HepG2 (cell line): ENCODE results near the gene MDFI. TPM values are rescaled to one million over a fixed set of nuclear protein-coding genes. Genes with fewer than 3 reads are reported as not detected.

Experiments
- ATAC-seq: fragments of 200-7000 bp; cut with Tn5 transposase; 3 replicates; pipeline ENCODE4 v1.9.1; 2020; ENCODE audit warnings: mild to moderate bottlenecking, moderate library complexity
- BruUV-seq: library from RNA; stranded (reverse); fragments of 400-500 nt; replicated peaks from 2 replicates; lab custom pipeline; 2021; lab: Mats Ljungman, UMichigan
- CTCF ChIA-PET: fragments of 300-600 bp; formaldehyde crosslinking; extraction: SDS; loops from one replicate; lab custom pipeline; 2021; ENCODE audit warnings: low total read pairs, inconsistent platforms, low intra/inter-chr PET ratio; lab: Yijun Ruan, JAX
- POLR2A ChIA-PET: fragments of 350-600 bp; sonication (Branson Sonifier 250); formaldehyde crosslinking; loops from one replicate; lab custom pipeline; 2020; ENCODE audit warnings: antibody characterized with exemption, inconsistent platforms; lab: Yijun Ruan, JAX
- DNase-seq: peaks from one replicate; pipeline ENCODE4 v3.0.0-alpha.2; 2015; ENCODE audit warnings: low spot score
- FAIRE-seq: peaks from 3 replicates; lab custom pipeline; 2011; peaks lifted over from hg19 to GRCh38; lab: Jason Lieb, UNC
- H2AFZ ChIP-seq: one replicate; pipeline ENCODE4 v1.6.1; 2011; ENCODE audit warnings: low read length, inconsistent platforms
- H3K27ac ChIP-seq: fragments of 300-600 bp; 3 replicates; pipeline ENCODE4 v1.8.0; 2011; ENCODE audit warnings: mixed run types, mild to moderate bottlenecking, mixed read lengths, low read length, inconsistent platforms; ENCODE audit not compliant: insufficient read depth; ENCODE audit errors: extremely low read length
- H3K27me3 ChIP-seq, 2 experiments: fragments of 200-600 bp in 1 of 2; 2 replicates in 1 of 2; 3 replicates in 1 of 2; pipeline versions ENCODE4 v1.6.0 to v1.8.0; 2011; ENCODE audit warnings: low read length in 2 of 2, mild to moderate bottlenecking in 2 of 2, moderate library complexity in 2 of 2, inconsistent platforms in 1 of 2; ENCODE audit not compliant: insufficient read depth in 2 of 2, control insufficient read depth in 1 of 2
- H3K36me3 ChIP-seq, 2 experiments: fragments of 200-600 bp in 1 of 2; replicated peaks in 1 of 2; 2 replicates in 1 of 2; 3 replicates in 1 of 2; pipeline versions ENCODE4 v1.5.1 to v1.8.0; 2011; ENCODE audit warnings: low read length in 2 of 2, inconsistent platforms in 1 of 2; ENCODE audit not compliant: insufficient read depth in 2 of 2, control insufficient read depth in 1 of 2
- H3K4me1 ChIP-seq: 2 replicates; pipeline ENCODE4 v1.5.1; 2012; ENCODE audit warnings: low read length, inconsistent platforms; ENCODE audit not compliant: insufficient read depth
- H3K4me2 ChIP-seq: 2 replicates; pipeline ENCODE4 v1.6.0; 2011; ENCODE audit warnings: low read depth, low read length, inconsistent platforms
- H3K4me3 ChIP-seq, 3 experiments: fragments of 200-600 bp in 1 of 3; sonication (generic), shearing (Covaris generic) in 1 of 3; replicated peaks in 1 of 3; 2 replicates each; pipeline ENCODE4 v1.5.1; 2011 to 2016; ENCODE audit warnings: low read length in 3 of 3, inconsistent platforms in 2 of 3, low read depth in 2 of 3, mild to moderate bottlenecking in 2 of 3, control low read depth in 1 of 3, mixed read lengths in 1 of 3; ENCODE audit not compliant: insufficient read depth in 1 of 3
- H3K79me2 ChIP-seq: one replicate; pipeline ENCODE4 v1.6.1; 2011; ENCODE audit warnings: low read length, inconsistent platforms; ENCODE audit not compliant: insufficient read depth
- H3K9ac ChIP-seq: 2 replicates; pipeline ENCODE4 v1.6.0; 2011; ENCODE audit warnings: mild to moderate bottlenecking, low read depth, low read length, inconsistent platforms; ENCODE audit not compliant: insufficient read depth
- H3K9me3 ChIP-seq: 2 replicates; pipeline ENCODE4 v1.5.1; 2012; ENCODE audit warnings: mild to moderate bottlenecking, low read length
- H4K20me1 ChIP-seq: 2 replicates; pipeline ENCODE4 v1.6.0; 2011; ENCODE audit warnings: inconsistent platforms, mild to moderate bottlenecking, low read length, moderate library complexity; ENCODE audit not compliant: insufficient read depth
- ATRX ChIP-seq: sonication (generic); formaldehyde crosslinking; IDR thresholded peaks from 2 replicates; pipeline ENCODE4 v1.4.0; 2020; ENCODE audit warnings: missing genetic modification reagents, borderline replicate concordance
- CBX1 ChIP-seq: IDR thresholded peaks from one replicate; pipeline ENCODE4 v1.6.1; 2016; ENCODE audit warnings: antibody characterized with exemption, low read depth
- CHD4 ChIP-seq: fragments of 200-600 bp; sonication (generic); IDR thresholded peaks from 2 replicates; pipeline ENCODE4 v1.7.0; 2017; ENCODE audit warnings: mild to moderate bottlenecking, low read length, borderline replicate concordance
- EED ChIP-seq: sonication (generic); formaldehyde crosslinking; IDR thresholded peaks from 2 replicates; pipeline ENCODE4 v1.5.0; 2020; ENCODE audit warnings: mild to moderate bottlenecking, missing genetic modification reagents
- FOXP1 ChIP-seq, 2 experiments: fragments of 450-650 bp in 1 of 2; IDR thresholded peaks; 2 replicates each; pipeline ENCODE4 v1.6.1; 2017 to 2018; ENCODE audit warnings: antibody characterized with exemption in 1 of 2
- GATAD2A ChIP-seq: IDR thresholded peaks from 2 replicates; pipeline ENCODE4 v1.6.1; 2016
- GMEB2 ChIP-seq: IDR thresholded peaks from 2 replicates; pipeline ENCODE4 v1.6.1; 2016; ENCODE audit warnings: missing biosample characterization, missing genetic modification reagents, low read depth
- HINFP ChIP-seq: sonication (generic); formaldehyde crosslinking; IDR thresholded peaks from 2 replicates; pipeline ENCODE4 v1.4.0; 2020; ENCODE audit warnings: low read depth, mild to moderate bottlenecking, missing genetic modification reagents
- HMG20B ChIP-seq: conservative IDR thresholded peaks from 2 replicates; pipeline ENCODE4 v1.6.1; 2016; ENCODE audit warnings: missing genetic modification reagents, missing compliant biosample characterization
- MAFK ChIP-seq, 2 experiments: IDR thresholded peaks in 1 of 2; conservative IDR thresholded peaks in 1 of 2; 2 replicates each; pipeline ENCODE4 v1.6.1; 2011; ENCODE audit warnings: improper control_type of control experiment in 2 of 2, low read length in 2 of 2
- MZF1 ChIP-seq: sonication (generic); formaldehyde crosslinking; IDR thresholded peaks from 2 replicates; pipeline ENCODE4 v1.8.1; 2023; ENCODE audit warnings: mild to moderate bottlenecking, missing genetic modification reagents, borderline replicate concordance
- NBN ChIP-seq: fragments of 450-650 bp; conservative IDR thresholded peaks from 2 replicates; pipeline ENCODE4 v1.6.1; 2017
- NFYB ChIP-seq: sonication (generic); formaldehyde crosslinking; IDR thresholded peaks from 2 replicates; pipeline ENCODE4 v1.4.0; 2020; ENCODE audit warnings: missing genetic modification reagents
- SMAD1 ChIP-seq: sonication (generic); formaldehyde crosslinking; IDR thresholded peaks from 2 replicates; pipeline ENCODE4 v1.4.0; 2020; ENCODE audit warnings: missing genetic modification reagents, low read depth, mild to moderate bottlenecking, borderline replicate concordance
- ZBTB38 ChIP-seq: sonication (generic); formaldehyde crosslinking; IDR thresholded peaks from 2 replicates; pipeline ENCODE4 v1.5.1; 2020; ENCODE audit warnings: mild to moderate bottlenecking, missing genetic modification reagents
- ZNF687 ChIP-seq: sonication (generic); formaldehyde crosslinking; IDR thresholded peaks from 2 replicates; pipeline ENCODE4 v1.5.1; 2020; ENCODE audit warnings: mild to moderate bottlenecking, missing genetic modification reagents, moderate library complexity
- ZSCAN9 ChIP-seq: IDR thresholded peaks from 2 replicates; pipeline ENCODE4 v1.6.1; 2016; ENCODE audit warnings: borderline replicate concordance
- WGBS: methylation state at CpG from one replicate; pipeline ENCODE4 v1.1.6; 2017; ENCODE audit warnings: low lambda C conversion rate; 5-methylcytosine and 5-hydroxymethylcytosine counted together
- in situ Hi-C: cut with HindIII; loops from 2 replicates; pipeline ENCODE4 v1.10.0; 2017; ENCODE audit warnings: low pct_unique_long_range_greater_than_20kb; ENCODE audit not compliant: extremely low pct_ligation_motif_present
- intact Hi-C: fragments of 100-400 bp; cut with micrococcal nuclease; formaldehyde crosslinking; loops from one replicate; pipeline ENCODE4 v1.10.0; 2022; ENCODE audit not compliant: unreplicated experiment
- polyA plus RNA-seq, 8 experiments: library from polyadenylated mRNA; depleted of rRNA in 3 of 8; stranded (reverse) in 7 of 8; unstranded in 1 of 8; fragments of >200 nt; fragmentation: Illumina TruSeq in 4 of 8; extraction: Trizol in 4 of 8; gene quantifications; 2 replicates each; pipeline versions ENCODE4 v1.2.1 to v1.2.3, GENCODE V29; 2011 to 2016; ENCODE audit warnings: low read depth in 4 of 8, missing spikeins in 1 of 8, mixed read lengths in 1 of 8; ENCODE audit not compliant: insufficient read depth in 1 of 8
- total RNA-seq, 5 experiments: library from RNA; depleted of rRNA; stranded (reverse); fragments of >200 nt; fragmentation: Illumina TruSeq; extraction: Trizol; gene quantifications; 2 replicates each; pipeline ENCODE4 v1.2.3, GENCODE V29; 2016; ENCODE audit warnings: low read depth in 1 of 5

The MDFI gene
- total and polyA plus RNA-seq, 2 of the 13 experiments (the other 11 are each of a cell fraction or from before 2014, with no cell fraction given), result 0.28 TPM; not detected in 1

- BruUV-seq, result no TSS peak
- DNase-seq (peak; percentile 21), ATAC-seq (peak; percentile 50), FAIRE-seq (no peak)
- Histone ChIP-seq H3K9me3 (no peaks in the 10 kb centered on the region), H3K4me2 (no peak overlapping the region), H3K4me1 (peaks cover 31% of the 10 kb centered on the region), H2AFZ (no peak overlapping the region), H3K36me3 (no peaks in the 10 kb centered on the region), H3K9ac (no peak overlapping the region), H3K79me2 (no peaks in the 10 kb centered on the region), H3K27ac (no peak overlapping the region), H3K27me3 (peaks cover 2 to 64% of the 10 kb centered on the region in 2 experiments; a peak in 4 of 5 replicates), H4K20me1 (no peaks in the 10 kb centered on the region), H3K4me3 (no peak overlapping the region)
- intact Hi-C loops, result no loop called here
- ChIA-PET POLR2A (interaction anchor here (0.7 kb wide), 1 partner anchor 15 kb away, joined by 3 read pairs; no protein-coding TSS in a partner anchor), CTCF (interaction anchor here (1.1 kb wide), 1 partner anchor 26 kb away, joined by 3 read pairs; no protein-coding TSS in a partner anchor)
- in situ Hi-C loops, result no loop called here
- 40% methylated on average over 21 of the region's 23 CpGs for WGBS
- TF ChIP-seq ZBTB38 (no peak), HMG20B (CRISPR knock-in tag) (no peak), NFYB (CRISPR knock-in tag) (peak; percentile 48; the same call in 1 of the 2 replicates), CHD4 (no peak), EED (CRISPR knock-in tag) (0 out of 2 replicates have a peak, but pooled peaks have one; percentile 28), ATRX (CRISPR knock-in tag) (no peak), MZF1 (CRISPR knock-in tag) (no peak), NBN (no peak), SMAD1 (CRISPR knock-in tag) (no peak), MAFK (conservative IDR thresholded peaks at IDR 0.05 in 1 of 2, IDR thresholded peaks at IDR 0.05 in 1 of 2; ENCODE audit: low read length in 2 of 2) (no peak), HINFP (CRISPR knock-in tag) (no peak), ZSCAN9 (CRISPR knock-in tag) (no peak), CBX1 (no peak), ZNF687 (peak; percentile 25; the same call in 1 of the 2 replicates), GATAD2A (CRISPR knock-in tag) (no peak), FOXP1 (IDR thresholded peaks at IDR 0.05) (no peak), FOXP1 (CRISPR knock-in tag; IDR thresholded peaks at IDR 0.05) (no peak), GMEB2 (CRISPR knock-in tag) (no peak)
Measured at GRCh38 chr6:41657131-41658094, 19.1 kb downstream of the MDFI start.
